PFSK-1 (cell line): Measurements from ENCODE around the gene PRUNE1.

Experiments
- FOXP2 ChIP-seq: optimal IDR thresholded peaks from 2 replicates; pipeline ENCODE3; 2011; ENCODE audit warnings: borderline replicate concordance, control low read depth, inconsistent platforms; ENCODE audit not compliant: insufficient read depth; ENCODE audit errors: extremely low read length, extremely low read depth
- POLR2AphosphoS5 ChIP-seq: IDR thresholded peaks from 2 replicates; pipeline ENCODE4 v1.6.1; 2012; ENCODE audit warnings: low read depth, mild to moderate bottlenecking, control low read depth, low read length, moderate library complexity
- SIN3A ChIP-seq: IDR thresholded peaks from 2 replicates; pipeline ENCODE4 v1.6.1; 2012; ENCODE audit warnings: mild to moderate bottlenecking, low read length, moderate library complexity, borderline replicate concordance; ENCODE audit not compliant: insufficient read depth
- TAF1 ChIP-seq: IDR thresholded peaks from 2 replicates; pipeline ENCODE4 v1.6.1; 2012; ENCODE audit warnings: low read length, control low read depth, borderline replicate concordance; ENCODE audit not compliant: insufficient read depth
- TF ChIP-seq, protein P1 (sequence below), 2 experiments: IDR thresholded peaks; 2 replicates each; pipeline versions ENCODE4 v1.6.1 to v1.8.0; 2011 to 2012; ENCODE audit warnings: low read depth in 2 of 2, low read length in 2 of 2, control low read depth in 1 of 2, inconsistent platforms in 1 of 2, mild to moderate bottlenecking in 1 of 2, moderate library complexity in 1 of 2; ENCODE audit not compliant: insufficient read depth in 1 of 2

PRUNE1 gene

GRCh38 chr1:151048645-151049032 lies 40.4 kb downstream of the PRUNE1 start:
- TF ChIP-seq SIN3A (no peak), POLR2AphosphoS5 (no peak), TAF1 (no peak), FOXP2 (no peak)
- TF ChIP-seq, protein P1, sequence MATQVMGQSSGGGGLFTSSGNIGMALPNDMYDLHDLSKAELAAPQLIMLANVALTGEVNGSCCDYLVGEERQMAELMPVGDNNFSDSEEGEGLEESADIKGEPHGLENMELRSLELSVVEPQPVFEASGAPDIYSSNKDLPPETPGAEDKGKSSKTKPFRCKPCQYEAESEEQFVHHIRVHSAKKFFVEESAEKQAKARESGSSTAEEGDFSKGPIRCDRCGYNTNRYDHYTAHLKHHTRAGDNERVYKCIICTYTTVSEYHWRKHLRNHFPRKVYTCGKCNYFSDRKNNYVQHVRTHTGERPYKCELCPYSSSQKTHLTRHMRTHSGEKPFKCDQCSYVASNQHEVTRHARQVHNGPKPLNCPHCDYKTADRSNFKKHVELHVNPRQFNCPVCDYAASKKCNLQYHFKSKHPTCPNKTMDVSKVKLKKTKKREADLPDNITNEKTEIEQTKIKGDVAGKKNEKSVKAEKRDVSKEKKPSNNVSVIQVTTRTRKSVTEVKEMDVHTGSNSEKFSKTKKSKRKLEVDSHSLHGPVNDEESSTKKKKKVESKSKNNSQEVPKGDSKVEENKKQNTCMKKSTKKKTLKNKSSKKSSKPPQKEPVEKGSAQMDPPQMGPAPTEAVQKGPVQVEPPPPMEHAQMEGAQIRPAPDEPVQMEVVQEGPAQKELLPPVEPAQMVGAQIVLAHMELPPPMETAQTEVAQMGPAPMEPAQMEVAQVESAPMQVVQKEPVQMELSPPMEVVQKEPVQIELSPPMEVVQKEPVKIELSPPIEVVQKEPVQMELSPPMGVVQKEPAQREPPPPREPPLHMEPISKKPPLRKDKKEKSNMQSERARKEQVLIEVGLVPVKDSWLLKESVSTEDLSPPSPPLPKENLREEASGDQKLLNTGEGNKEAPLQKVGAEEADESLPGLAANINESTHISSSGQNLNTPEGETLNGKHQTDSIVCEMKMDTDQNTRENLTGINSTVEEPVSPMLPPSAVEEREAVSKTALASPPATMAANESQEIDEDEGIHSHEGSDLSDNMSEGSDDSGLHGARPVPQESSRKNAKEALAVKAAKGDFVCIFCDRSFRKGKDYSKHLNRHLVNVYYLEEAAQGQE (IDR thresholded peaks at IDR 0.05; ENCODE audit: insufficient read depth in 1 of 2, low read depth in 2 of 2, low read length in 2 of 2) = no peak

DNA sequence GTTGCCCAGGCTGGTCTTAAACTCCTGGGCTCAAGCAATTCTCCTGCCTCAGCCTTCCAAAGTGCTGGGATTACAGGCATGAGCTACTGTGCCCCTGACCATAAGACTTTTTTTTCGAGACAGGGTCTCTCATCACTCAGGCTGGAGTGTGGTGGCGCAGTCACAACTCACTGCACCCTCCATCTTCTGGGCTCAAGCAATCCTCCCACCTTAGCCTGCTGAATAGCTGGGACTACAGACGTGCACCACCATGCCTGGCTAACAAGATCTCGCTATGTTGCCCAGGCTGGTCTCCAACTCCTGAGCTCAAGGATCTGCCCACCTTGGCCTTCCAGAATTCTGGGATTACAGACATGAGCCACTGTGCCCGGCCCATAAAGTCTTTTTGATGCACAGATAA lies 41.2 kb downstream of the PRUNE1 start:
- TF ChIP-seq FOXP2 (no peak), TAF1 (no peak), POLR2AphosphoS5 (no peak; the same call in 1 of the 2 replicates), SIN3A (no peak)
- TF ChIP-seq, protein P1 (IDR thresholded peaks at IDR 0.05; ENCODE audit: insufficient read depth in 1 of 2, low read depth in 2 of 2, low read length in 2 of 2) = no peak

- no peak for TF ChIP-seq SIN3A
- TF ChIP-seq POLR2AphosphoS5 = peak; percentile 60
These were observed 41.9 kb downstream of the PRUNE1 start for GRCh38 chr1:151050051-151050688.

GRCh38 chr1:151051356-151052009 lies 43.2 kb downstream of the PRUNE1 start:
- TF ChIP-seq TAF1 = no peak
- no peak for TF ChIP-seq FOXP2
- TF ChIP-seq POLR2AphosphoS5 = no peak; the same call in 1 of the 2 replicates
- no peak for TF ChIP-seq SIN3A
- TF ChIP-seq, protein P1 (IDR thresholded peaks at IDR 0.05; ENCODE audit: insufficient read depth in 1 of 2, low read depth in 2 of 2, low read length in 2 of 2) = no peak

GRCh38 chr1:151054971-151055547 lies 46.8 kb downstream of the PRUNE1 start:
- TF ChIP-seq SIN3A (no peak), FOXP2 (no peak), POLR2AphosphoS5 (no peak), TAF1 (no peak)
- TF ChIP-seq, protein P1 (IDR thresholded peaks at IDR 0.05; ENCODE audit: insufficient read depth in 1 of 2, low read depth in 2 of 2, low read length in 2 of 2) = no peak
